Measurements from ENCODE around the gene GLT1D1. TPM values are rescaled to one million over a fixed set of nuclear protein-coding genes. Genes with fewer than 3 reads are reported as not detected.
A peak's percentile ranks its signal among the peaks of the same experiment; 100 is the strongest.

Gene GLT1D1
- total RNA-seq, 6 donors from 2014 or later: 4.1 to 8.3 (median 6.5) TPM

GRCh38 chr12:128910629-128911028 lies 57.4 kb downstream of the GLT1D1 start:
- H3K27ac ChIP-seq: no peak overlapping the region
- no peaks in the 10 kb centered on the region for H3K36me3 ChIP-seq
- no peak for TF ChIP-seq CTCF (IDR thresholded peaks at IDR 0.05)
- TF ChIP-seq POLR2AphosphoS5 (IDR thresholded peaks at IDR 0.05): no peak
- no peak for TF ChIP-seq EP300 (IDR thresholded peaks at IDR 0.05)
- TF ChIP-seq POLR2A (IDR thresholded peaks at IDR 0.05): no peak
- H3K4me3 ChIP-seq: no peak overlapping the region
- ATAC-seq (ENCODE audit: low FRiP score in 2 of 2): no peak
- H3K9me3 ChIP-seq: no peaks in the 10 kb centered on the region
- DNase-seq: no peak
- H3K4me1 ChIP-seq: peaks cover 0 to 6% (median 0%) of the 10 kb centered on the region in 4 donors
- H3K27me3 ChIP-seq: no peaks in the 10 kb centered on the region
- 68% methylated on average over 10 of the region's 10 CpGs for WGBS, 2 donors

GRCh38 chr12:128911861-128912260 lies 58.6 kb downstream of the GLT1D1 start:
- no peak for ATAC-seq (ENCODE audit: low FRiP score in 2 of 2)

GRCh38 chr12:128914908-128915563 lies 61.8 kb downstream of the GLT1D1 start:
- TF ChIP-seq EP300 (IDR thresholded peaks at IDR 0.05) (no peak), POLR2AphosphoS5 (IDR thresholded peaks at IDR 0.05) (no peak), POLR2A (IDR thresholded peaks at IDR 0.05) (no peak), CTCF (IDR thresholded peaks at IDR 0.05) (no peak)
- H3K27ac ChIP-seq: no peak overlapping the region
- 70 to 78% methylated on average over 11 of the region's 11 CpGs for WGBS, 2 donors
- H3K9me3 ChIP-seq: no peaks in the 10 kb centered on the region
- no peak overlapping the region for H3K4me3 ChIP-seq
- ATAC-seq (ENCODE audit: low FRiP score in 2 of 2) (peak in 1 of 2 donors; percentile 32), DNase-seq (peak in 1 of 2 donors; percentile 33)
- H3K4me1 ChIP-seq: peaks cover 0 to 2% (median under 1%) of the 10 kb centered on the region in 4 donors
- H3K27me3 ChIP-seq: no peaks in the 10 kb centered on the region
- no peaks in the 10 kb centered on the region for H3K36me3 ChIP-seq

More at GRCh38 chr12:128911861-128912260, 58.6 kb downstream of the GLT1D1 start:
- 89 to 91% methylated on average over 5 of the region's 5 CpGs for WGBS, 2 donors
- no peak for DNase-seq
- Histone ChIP-seq H3K27me3 (no peaks in the 10 kb centered on the region), H3K36me3 (no peaks in the 10 kb centered on the region), H3K9me3 (no peaks in the 10 kb centered on the region), H3K4me3 (no peak overlapping the region), H3K4me1 (peaks cover 0 to 2% (median 0%) of the 10 kb centered on the region in 4 donors), H3K27ac (no peak overlapping the region)
- TF ChIP-seq POLR2AphosphoS5 (IDR thresholded peaks at IDR 0.05) (no peak), POLR2A (IDR thresholded peaks at IDR 0.05) (no peak), EP300 (IDR thresholded peaks at IDR 0.05) (no peak), CTCF (IDR thresholded peaks at IDR 0.05) (no peak)

DNA sequence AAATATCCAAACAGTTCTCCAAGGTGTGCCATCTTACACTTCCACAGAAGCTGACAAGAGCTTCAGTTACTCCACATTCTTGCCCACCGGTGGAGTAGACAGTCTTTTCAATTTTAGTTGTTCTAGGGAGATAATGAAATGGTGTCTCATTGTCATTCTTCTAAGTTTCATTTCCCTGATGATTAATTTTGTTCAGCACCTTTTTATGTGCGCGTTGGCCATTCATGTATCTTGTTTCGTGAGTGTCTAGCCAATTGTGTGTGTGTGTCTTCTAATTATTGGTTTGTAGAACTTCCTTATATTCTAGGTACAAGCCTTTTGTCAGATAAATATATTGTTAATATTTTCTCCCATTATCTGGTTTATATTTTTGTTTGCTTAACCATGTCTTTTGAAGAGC lies 63.1 kb downstream of the GLT1D1 start:
- DNase-seq: no peak
- no peak for TF ChIP-seq EP300 (IDR thresholded peaks at IDR 0.05)
- no peak for TF ChIP-seq POLR2A (IDR thresholded peaks at IDR 0.05)
- TF ChIP-seq POLR2AphosphoS5 (IDR thresholded peaks at IDR 0.05): no peak
- no peak for TF ChIP-seq CTCF (IDR thresholded peaks at IDR 0.05)

More for the DNA sequence above, 63.1 kb downstream of the GLT1D1 start:
- H3K27me3 ChIP-seq: no peaks in the 10 kb centered on the region
- H3K9me3 ChIP-seq: no peaks in the 10 kb centered on the region
- no peak overlapping the region for H3K4me3 ChIP-seq
- H3K4me1 ChIP-seq: peaks cover 0 to 4% (median 0%) of the 10 kb centered on the region in 4 donors
- no peak for ATAC-seq (ENCODE audit: low FRiP score in 2 of 2)
- no peaks in the 10 kb centered on the region for H3K36me3 ChIP-seq
- 84 to 85% methylated on average over 4 of the region's 4 CpGs for WGBS, 2 donors
- no peak overlapping the region for H3K27ac ChIP-seq

Measured in upper lobe of left lung (tissue), 6 donors.